Right ventricle myocardium superior (tissue), 1 donor: ENCODE results near the gene PBRM1. TPM values are rescaled to one million over a fixed set of nuclear protein-coding genes. Genes with fewer than 3 reads are reported as not detected.
A peak's percentile ranks its signal among the peaks of the same experiment; 100 is the strongest.

Experiments used
- ATAC-seq: fragments of 200-7000 bp; cut with Tn5 transposase; one replicate; pipeline ENCODE4 v1.9.1; 2020; ENCODE audit warnings: mild to moderate bottlenecking; ENCODE audit not compliant: poor library complexity
- DNase-seq: peaks from one replicate; pipeline ENCODE4 v3.0.0-alpha.2; 2020
- intact Hi-C: fragments of 100-400 bp; cut with DNase I; formaldehyde crosslinking; loops from one replicate; pipeline ENCODE4 v1.11.2; 2022
- total RNA-seq: library from RNA; stranded (reverse); fragmentation: NEBNext Ultra II Directional; extraction: Animal tissue kit (Norgen Biotek cat#: 25700); gene quantifications from one replicate; pipeline ENCODE4 v1.2.1, GENCODE V29; 2021
- donor health status: DM: no; HTN: yes; CAD: no; lungs with severe emphysema.

Gene PBRM1
- total RNA-seq, 1 donor from 2014 or later: 45.1 TPM

GRCh38 chr3:52503788-52504424 is 181.8 kb downstream of the PBRM1 start:
- intact Hi-C loops: no loop called here
- DNase-seq: no peak
- no peak for ATAC-seq

GRCh38 chr3:52502808-52503350 is 182.8 kb downstream of the PBRM1 start:
- no peak for ATAC-seq
- DNase-seq: no peak
- intact Hi-C loops: no loop called here

GRCh38 chr3:52502001-52502400 is 183.7 kb downstream of the PBRM1 start:
- no peak for DNase-seq
- intact Hi-C loops: no loop called here
- ATAC-seq: no peak

GRCh38 chr3:52501046-52501445 is 184.7 kb downstream of the PBRM1 start:
- intact Hi-C loops: no loop called here
- DNase-seq (no peak), ATAC-seq (no peak)

GRCh38 chr3:52498137-52499054 is 187.3 kb downstream of the PBRM1 start:
- peak; percentile 40 for ATAC-seq
- intact Hi-C loops: no loop called here
- peak; percentile 80 for DNase-seq

- DNase-seq (peak; percentile 48), ATAC-seq (peak; percentile 2)
- intact Hi-C loops: no loop called here
Observed at GRCh38 chr3:52495777-52496602, 189.7 kb downstream of the PBRM1 start.

Other genes starting within 250 kb of the PBRM1 start
- gene SEMA3G, start 240.8 kb downstream of the PBRM1 start, total RNA-seq: 10.4 TPM
- gene TNNC1, start 231.9 kb downstream of the PBRM1 start, total RNA-seq: 7,948 TPM
- gene NISCH, start 230.3 kb downstream of the PBRM1 start, total RNA-seq: 46.0 TPM
- gene STAB1, start 190.6 kb downstream of the PBRM1 start, total RNA-seq: 74.7 TPM
- 84.1 TPM for gene NT5DC2, start 152.1 kb downstream of the PBRM1 start, total RNA-seq
- 71.2 TPM for gene UQCC5, start 149.3 kb downstream of the PBRM1 start, total RNA-seq
- 27.2 TPM for gene GNL3, start 119 bp upstream of the PBRM1 start, total RNA-seq
- 29.7 TPM for gene GLT8D1, start 19.9 kb upstream of the PBRM1 start, total RNA-seq
- 78.7 TPM for gene SPCS1, start 20.2 kb upstream of the PBRM1 start, total RNA-seq
- gene NEK4, start 85.0 kb upstream of the PBRM1 start, total RNA-seq: 19.5 TPM
- not detected for gene ITIH1, start 91.7 kb upstream of the PBRM1 start, total RNA-seq
- gene ITIH3, start 108.9 kb upstream of the PBRM1 start, total RNA-seq: 0.35 TPM
- gene ITIH4, start 144.8 kb upstream of the PBRM1 start, total RNA-seq: 1.3 TPM
- 17.8 TPM for gene MUSTN1, start 149.1 kb upstream of the PBRM1 start, total RNA-seq
- 6.1 TPM for gene STIMATE, start 211.6 kb upstream of the PBRM1 start, total RNA-seq